Gastroesophageal sphincter (tissue), 3 donors: ENCODE results near the gene HS6ST3.

Source experiments
- POLR2AphosphoS5 ChIP-seq: sonication (generic); formaldehyde crosslinking; IDR thresholded peaks from one replicate; pipeline ENCODE4 v1.6.1; 2017; ENCODE audit warnings: antibody characterized with exemption
- TF ChIP-seq, protein P1 (sequence below), 4 experiments: fragments of 200-600 bp in 2 of 4; fragments of 450-650 bp in 2 of 4; sonication (generic) in 1 of 4; IDR thresholded peaks; one replicate each; pipeline ENCODE4 v1.5.1; 2017 to 2019; ENCODE audit warnings: antibody characterized with exemption in 4 of 4, mild to moderate bottlenecking in 2 of 4, moderate library complexity in 2 of 4

GRCh38 chr13:96082640-96083039, 7.3 kb upstream of the HS6ST3 start:
- TF ChIP-seq, protein P1, sequence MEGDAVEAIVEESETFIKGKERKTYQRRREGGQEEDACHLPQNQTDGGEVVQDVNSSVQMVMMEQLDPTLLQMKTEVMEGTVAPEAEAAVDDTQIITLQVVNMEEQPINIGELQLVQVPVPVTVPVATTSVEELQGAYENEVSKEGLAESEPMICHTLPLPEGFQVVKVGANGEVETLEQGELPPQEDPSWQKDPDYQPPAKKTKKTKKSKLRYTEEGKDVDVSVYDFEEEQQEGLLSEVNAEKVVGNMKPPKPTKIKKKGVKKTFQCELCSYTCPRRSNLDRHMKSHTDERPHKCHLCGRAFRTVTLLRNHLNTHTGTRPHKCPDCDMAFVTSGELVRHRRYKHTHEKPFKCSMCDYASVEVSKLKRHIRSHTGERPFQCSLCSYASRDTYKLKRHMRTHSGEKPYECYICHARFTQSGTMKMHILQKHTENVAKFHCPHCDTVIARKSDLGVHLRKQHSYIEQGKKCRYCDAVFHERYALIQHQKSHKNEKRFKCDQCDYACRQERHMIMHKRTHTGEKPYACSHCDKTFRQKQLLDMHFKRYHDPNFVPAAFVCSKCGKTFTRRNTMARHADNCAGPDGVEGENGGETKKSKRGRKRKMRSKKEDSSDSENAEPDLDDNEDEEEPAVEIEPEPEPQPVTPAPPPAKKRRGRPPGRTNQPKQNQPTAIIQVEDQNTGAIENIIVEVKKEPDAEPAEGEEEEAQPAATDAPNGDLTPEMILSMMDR (IDR thresholded peaks at IDR 0.05) = no peak
- TF ChIP-seq POLR2AphosphoS5 = no peak
